Body of pancreas (tissue), 4 donors: Measurements from ENCODE around the gene LPAR3.

Source experiments
- POLR2A ChIP-seq, 3 donors: fragments of 450-650 bp; IDR thresholded peaks; one replicate each; pipeline ENCODE4 v1.6.1; 2016; ENCODE audit warnings: antibody characterized with exemption in 3 of 3, mild to moderate bottlenecking in 2 of 3
- TF ChIP-seq, protein P1 (sequence below), 7 experiments: fragments of 450-650 bp in 4 of 7; fragments of 200-600 bp in 3 of 7; sonication (generic) in 3 of 7; IDR thresholded peaks; one replicate each; pipeline ENCODE4 v1.5.1; 2016 to 2019; ENCODE audit warnings: antibody characterized with exemption in 7 of 7

DNA sequence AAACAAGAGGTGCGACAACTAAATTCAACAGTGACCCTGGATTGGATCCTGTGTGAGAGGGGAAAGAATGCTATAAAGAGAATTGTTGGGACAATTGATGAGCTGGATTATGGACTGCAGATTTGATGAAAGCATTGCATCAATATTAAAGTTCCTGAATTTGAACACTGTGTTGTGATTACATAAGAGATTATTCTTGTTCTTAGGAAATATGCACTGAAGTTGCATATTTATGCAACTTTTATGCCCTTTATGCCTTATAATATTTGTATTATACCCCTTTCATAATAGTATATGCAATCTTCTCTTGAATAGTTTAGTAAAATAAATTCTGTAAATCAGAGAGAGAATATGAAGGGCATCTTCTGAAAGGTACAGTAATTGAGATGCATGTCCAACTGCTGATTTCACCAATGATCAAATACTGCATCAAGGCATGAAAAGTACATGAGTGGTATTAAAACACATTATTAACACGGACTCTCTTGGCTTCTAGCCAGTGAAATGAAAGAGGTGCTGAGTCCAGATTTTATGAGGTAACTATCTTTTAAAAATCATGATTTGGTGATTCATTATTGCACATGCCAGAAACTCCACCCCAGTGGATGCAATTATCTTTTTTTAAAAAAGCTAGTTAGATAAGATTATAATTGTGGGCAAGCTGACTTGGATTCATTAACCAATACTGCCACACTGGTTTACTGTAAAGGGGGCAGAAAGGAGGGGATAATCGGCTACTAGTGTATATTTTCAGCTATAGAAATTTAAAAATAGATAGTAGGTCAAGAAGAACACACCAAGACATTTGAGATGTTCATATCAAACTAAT, 19.9 kb upstream of the LPAR3 start:
- no peak for TF ChIP-seq POLR2A (IDR thresholded peaks at IDR 0.05)
- TF ChIP-seq, protein P1, sequence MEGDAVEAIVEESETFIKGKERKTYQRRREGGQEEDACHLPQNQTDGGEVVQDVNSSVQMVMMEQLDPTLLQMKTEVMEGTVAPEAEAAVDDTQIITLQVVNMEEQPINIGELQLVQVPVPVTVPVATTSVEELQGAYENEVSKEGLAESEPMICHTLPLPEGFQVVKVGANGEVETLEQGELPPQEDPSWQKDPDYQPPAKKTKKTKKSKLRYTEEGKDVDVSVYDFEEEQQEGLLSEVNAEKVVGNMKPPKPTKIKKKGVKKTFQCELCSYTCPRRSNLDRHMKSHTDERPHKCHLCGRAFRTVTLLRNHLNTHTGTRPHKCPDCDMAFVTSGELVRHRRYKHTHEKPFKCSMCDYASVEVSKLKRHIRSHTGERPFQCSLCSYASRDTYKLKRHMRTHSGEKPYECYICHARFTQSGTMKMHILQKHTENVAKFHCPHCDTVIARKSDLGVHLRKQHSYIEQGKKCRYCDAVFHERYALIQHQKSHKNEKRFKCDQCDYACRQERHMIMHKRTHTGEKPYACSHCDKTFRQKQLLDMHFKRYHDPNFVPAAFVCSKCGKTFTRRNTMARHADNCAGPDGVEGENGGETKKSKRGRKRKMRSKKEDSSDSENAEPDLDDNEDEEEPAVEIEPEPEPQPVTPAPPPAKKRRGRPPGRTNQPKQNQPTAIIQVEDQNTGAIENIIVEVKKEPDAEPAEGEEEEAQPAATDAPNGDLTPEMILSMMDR (IDR thresholded peaks at IDR 0.05) = no peak
